ENCODE data around the gene SERPINH1. TPM values are rescaled to one million over a fixed set of nuclear protein-coding genes. Genes with fewer than 3 reads are reported as not detected.

The SERPINH1 gene
- polyA plus RNA-seq, 2 of the 4 experiments (the other 2 are of a cell fraction): 70.7 to 162 TPM

DNA sequence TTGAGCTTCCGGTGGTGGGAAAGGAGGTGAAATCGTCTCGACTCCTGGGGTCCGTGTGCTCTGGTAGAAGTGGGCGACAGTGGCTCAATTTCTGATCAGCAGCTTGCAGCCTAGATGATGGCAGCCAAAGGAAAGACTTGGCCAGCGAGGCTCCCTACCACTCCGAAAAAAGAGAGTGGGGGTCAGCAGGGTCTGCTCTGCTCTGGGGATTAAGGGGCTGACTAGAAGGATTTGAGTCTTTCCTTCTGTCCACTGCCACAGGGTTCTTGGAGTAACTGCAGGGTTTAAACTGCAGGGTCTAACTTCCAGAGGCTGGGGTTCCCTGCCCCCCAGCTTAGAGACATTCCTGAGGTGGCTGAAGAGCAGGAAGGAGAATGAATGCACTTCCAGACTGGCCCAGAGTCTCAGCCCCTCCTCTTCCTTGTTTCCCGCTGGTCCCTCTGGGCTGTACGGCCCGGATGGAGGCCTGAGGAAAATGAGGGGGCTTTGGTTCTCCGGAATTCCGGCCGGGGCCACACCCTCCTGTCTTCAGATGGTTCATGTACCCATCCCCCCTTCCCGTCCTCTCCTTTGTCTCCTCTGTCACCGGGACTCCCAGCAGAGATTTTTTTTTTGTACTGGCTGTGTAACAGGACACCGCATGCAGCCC lies 907 bp downstream of the SERPINH1 start:
- peak overlapping the region; percentile 90 for H3K4me3 ChIP-seq
- WGBS (ENCODE audit: missing lambda C conversion rate): 4% methylated on average over 16 of the region's 16 CpGs
- DNase-seq (ENCODE audit: low read depth in 1 of 2, low spot score in 1 of 2) (peak in 1 of 2 experiments; percentile 40), FAIRE-seq (no peak), ATAC-seq (peak; percentile 5 to 51; a peak in 3 of 6 replicates)
- ChIA-PET POLR2A (interaction anchor here (0.6 to 2.0 kb wide), 8 partner anchors 9 to 41 kb away, joined by 3 to 24 read pairs (median 6); no protein-coding TSS in a partner anchor), CTCF (interaction anchor here (1.7 to 17.9 kb wide), 3 partner anchors 12 to 117 kb away, joined by 5 to 137 read pairs (median 7); no protein-coding TSS in a partner anchor)
- peaks cover 57% of the 10 kb centered on the region for H3K4me1 ChIP-seq
- H3K4me2 ChIP-seq: peak overlapping the region; percentile 96
- TF ChIP-seq, protein P1, sequence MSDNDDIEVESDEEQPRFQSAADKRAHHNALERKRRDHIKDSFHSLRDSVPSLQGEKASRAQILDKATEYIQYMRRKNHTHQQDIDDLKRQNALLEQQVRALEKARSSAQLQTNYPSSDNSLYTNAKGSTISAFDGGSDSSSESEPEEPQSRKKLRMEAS (IDR thresholded peaks at IDR 0.05): peak; percentile 11; the same call in 1 of the 2 replicates
- TF ChIP-seq, protein P2, sequence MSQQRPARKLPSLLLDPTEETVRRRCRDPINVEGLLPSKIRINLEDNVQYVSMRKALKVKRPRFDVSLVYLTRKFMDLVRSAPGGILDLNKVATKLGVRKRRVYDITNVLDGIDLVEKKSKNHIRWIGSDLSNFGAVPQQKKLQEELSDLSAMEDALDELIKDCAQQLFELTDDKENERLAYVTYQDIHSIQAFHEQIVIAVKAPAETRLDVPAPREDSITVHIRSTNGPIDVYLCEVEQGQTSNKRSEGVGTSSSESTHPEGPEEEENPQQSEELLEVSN (IDR thresholded peaks at IDR 0.05; ENCODE audit: borderline replicate concordance, low read depth): peak; percentile 65
- TF ChIP-seq, protein P3, sequence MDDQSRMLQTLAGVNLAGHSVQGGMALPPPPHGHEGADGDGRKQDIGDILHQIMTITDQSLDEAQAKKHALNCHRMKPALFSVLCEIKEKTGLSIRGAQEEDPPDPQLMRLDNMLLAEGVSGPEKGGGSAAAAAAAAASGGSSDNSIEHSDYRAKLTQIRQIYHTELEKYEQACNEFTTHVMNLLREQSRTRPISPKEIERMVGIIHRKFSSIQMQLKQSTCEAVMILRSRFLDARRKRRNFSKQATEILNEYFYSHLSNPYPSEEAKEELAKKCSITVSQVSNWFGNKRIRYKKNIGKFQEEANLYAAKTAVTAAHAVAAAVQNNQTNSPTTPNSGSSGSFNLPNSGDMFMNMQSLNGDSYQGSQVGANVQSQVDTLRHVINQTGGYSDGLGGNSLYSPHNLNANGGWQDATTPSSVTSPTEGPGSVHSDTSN (IDR thresholded peaks at IDR 0.05): no peak
- H3K9me3 ChIP-seq: no peaks in the 10 kb centered on the region
- H3K27ac ChIP-seq: peak overlapping the region; percentile 97

DNA sequence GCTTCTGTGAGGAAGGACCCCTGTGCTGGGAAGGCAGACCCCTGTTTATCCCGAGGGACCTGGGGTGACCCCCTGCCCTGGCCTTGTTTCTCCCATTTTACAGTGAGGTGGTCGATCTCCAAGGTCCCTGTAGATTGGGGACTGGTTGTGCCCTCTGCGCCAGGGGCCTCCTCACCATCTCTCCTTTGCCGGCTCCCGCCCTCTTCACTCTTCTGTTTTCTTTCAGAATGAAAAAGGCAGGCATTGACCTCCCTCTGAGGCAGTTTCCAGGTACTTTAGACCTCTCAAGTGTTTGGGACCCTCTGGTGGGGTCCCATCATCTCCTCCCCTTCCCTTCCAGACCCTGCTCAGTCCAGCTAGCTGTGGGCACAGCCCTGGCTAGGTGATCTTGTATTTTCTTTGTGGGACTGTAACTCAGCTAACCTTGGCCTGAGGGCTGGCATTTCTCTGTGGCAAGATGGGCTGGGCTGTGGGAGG lies 1.5 kb downstream of the SERPINH1 start:
- WGBS (ENCODE audit: missing lambda C conversion rate): 46% methylated on average over 5 of the region's 5 CpGs
- peak overlapping the region; percentile 97 for H3K27ac ChIP-seq
- no peak for FAIRE-seq
- H3K4me3 ChIP-seq: peak overlapping the region; percentile 90
- ChIA-PET POLR2A (interaction anchor here (1.3 to 1.6 kb wide), 3 partner anchors 11 to 40 kb away, joined by 3 to 24 read pairs (median 4); no protein-coding TSS in a partner anchor), CTCF (interaction anchor here (1.4 to 17.9 kb wide), 4 partner anchors 10 to 179 kb away, joined by 3 to 137 read pairs (median 7); no protein-coding TSS in a partner anchor)
- no peak for ATAC-seq
- no peak for DNase-seq (ENCODE audit: low read depth in 1 of 2, low spot score in 1 of 2)
- no peaks in the 10 kb centered on the region for H3K9me3 ChIP-seq
- peaks cover 51% of the 10 kb centered on the region for H3K4me1 ChIP-seq
- TF ChIP-seq NPAS2 (CRISPR knock-in tag; IDR thresholded peaks at IDR 0.05; ENCODE audit: borderline replicate concordance): no peak
- no peak for TF ChIP-seq CEBPB (IDR thresholded peaks at IDR 0.05)
- no peak for TF ChIP-seq RAD21 (conservative IDR thresholded peaks at IDR 0.05 in 1 of 2, IDR thresholded peaks at IDR 0.05 in 1 of 2)
- TF ChIP-seq, protein P4, sequence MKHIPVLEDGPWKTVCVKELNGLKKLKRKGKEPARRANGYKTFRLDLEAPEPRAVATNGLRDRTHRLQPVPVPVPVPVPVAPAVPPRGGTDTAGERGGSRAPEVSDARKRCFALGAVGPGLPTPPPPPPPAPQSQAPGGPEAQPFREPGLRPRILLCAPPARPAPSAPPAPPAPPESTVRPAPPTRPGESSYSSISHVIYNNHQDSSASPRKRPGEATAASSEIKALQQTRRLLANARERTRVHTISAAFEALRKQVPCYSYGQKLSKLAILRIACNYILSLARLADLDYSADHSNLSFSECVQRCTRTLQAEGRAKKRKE (CRISPR knock-in tag; IDR thresholded peaks at IDR 0.05; ENCODE audit: low read depth): no peak
- no peak for TF ChIP-seq EHF (CRISPR knock-in tag; IDR thresholded peaks at IDR 0.05)
- TF ChIP-seq, protein P5, sequence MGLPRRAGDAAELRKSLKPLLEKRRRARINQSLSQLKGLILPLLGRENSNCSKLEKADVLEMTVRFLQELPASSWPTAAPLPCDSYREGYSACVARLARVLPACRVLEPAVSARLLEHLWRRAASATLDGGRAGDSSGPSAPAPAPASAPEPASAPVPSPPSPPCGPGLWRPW (IDR thresholded peaks at IDR 0.05): no peak
- no peak for TF ChIP-seq ZNF302 (CRISPR knock-in tag; IDR thresholded peaks at IDR 0.05)
- TF ChIP-seq, protein P6, sequence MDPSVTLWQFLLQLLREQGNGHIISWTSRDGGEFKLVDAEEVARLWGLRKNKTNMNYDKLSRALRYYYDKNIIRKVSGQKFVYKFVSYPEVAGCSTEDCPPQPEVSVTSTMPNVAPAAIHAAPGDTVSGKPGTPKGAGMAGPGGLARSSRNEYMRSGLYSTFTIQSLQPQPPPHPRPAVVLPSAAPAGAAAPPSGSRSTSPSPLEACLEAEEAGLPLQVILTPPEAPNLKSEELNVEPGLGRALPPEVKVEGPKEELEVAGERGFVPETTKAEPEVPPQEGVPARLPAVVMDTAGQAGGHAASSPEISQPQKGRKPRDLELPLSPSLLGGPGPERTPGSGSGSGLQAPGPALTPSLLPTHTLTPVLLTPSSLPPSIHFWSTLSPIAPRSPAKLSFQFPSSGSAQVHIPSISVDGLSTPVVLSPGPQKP (IDR thresholded peaks at IDR 0.05; ENCODE audit: low read depth, low read length): no peak
- TF ChIP-seq BHLHE40 (IDR thresholded peaks at IDR 0.05; ENCODE audit: low read depth, low read length): no peak
- no peak for TF ChIP-seq TP53 (CRISPR knock-in tag; IDR thresholded peaks at IDR 0.05)
- TF ChIP-seq HOXB13 (CRISPR knock-in tag; IDR thresholded peaks at IDR 0.05; ENCODE audit: low read depth): no peak
- no peak for TF ChIP-seq HDAC2 (IDR thresholded peaks at IDR 0.05)
- H3K4me2 ChIP-seq: peak overlapping the region; percentile 96

DNA sequence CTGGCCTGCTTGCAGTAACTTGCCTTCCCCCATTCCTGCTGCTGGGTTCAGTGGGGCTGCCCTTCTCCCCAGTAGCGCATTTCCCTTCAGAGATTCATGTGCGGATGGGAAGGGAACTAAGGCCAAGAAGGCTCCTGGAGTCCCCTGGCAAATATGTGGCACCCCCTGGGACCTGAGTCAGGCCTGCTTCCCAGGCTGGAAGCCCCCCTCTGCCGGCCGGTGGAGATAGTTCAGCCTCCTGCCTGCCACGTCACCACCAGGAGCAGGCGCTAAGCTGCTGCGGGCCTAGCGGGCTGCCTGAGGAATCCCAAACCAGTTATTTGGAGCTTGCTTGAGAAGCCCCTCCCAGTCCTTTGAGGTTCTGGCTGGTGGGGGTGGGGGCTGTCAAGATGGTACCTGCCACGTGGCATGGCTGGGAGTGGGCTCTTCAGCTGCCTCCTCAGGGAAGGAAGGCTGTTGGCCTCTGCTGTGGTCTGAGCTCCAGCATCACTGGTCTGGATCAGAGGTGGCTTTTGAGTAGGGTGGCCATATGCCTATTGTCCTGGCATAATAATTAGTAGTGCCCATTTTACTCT lies 2.0 kb downstream of the SERPINH1 start:
- Histone ChIP-seq H3K4me1 (peaks cover 46% of the 10 kb centered on the region), H3K9me3 (no peaks in the 10 kb centered on the region), H3K4me2 (peak overlapping the region; percentile 96), H3K27ac (peak overlapping the region; percentile 97), H3K4me3 (peak overlapping the region; percentile 90)
- ATAC-seq (no peak), DNase-seq (ENCODE audit: low read depth in 1 of 2, low spot score in 1 of 2) (no peak), FAIRE-seq (no peak)
- ChIA-PET POLR2A (interaction anchor here (1.6 kb wide), 1 partner anchor 11 kb away, joined by 3 read pairs; no protein-coding TSS in a partner anchor), CTCF (interaction anchor here (0.9 to 17.9 kb wide), 5 partner anchors 10 to 179 kb away, joined by 3 to 137 read pairs (median 5); no protein-coding TSS in a partner anchor)
- WGBS (ENCODE audit: missing lambda C conversion rate): 90% methylated on average over 3 of the region's 9 CpGs
- TF ChIP-seq NPAS2 (CRISPR knock-in tag; IDR thresholded peaks at IDR 0.05; ENCODE audit: borderline replicate concordance) (no peak), SMC3 (IDR thresholded peaks at IDR 0.05) (no peak), KDM1A (IDR thresholded peaks at IDR 0.05; ENCODE audit: low read depth) (no peak), MAFK (IDR thresholded peaks at IDR 0.05; ENCODE audit: partially characterized antibody) (no peak), BHLHE40 (IDR thresholded peaks at IDR 0.05; ENCODE audit: low read depth, low read length) (no peak)
- TF ChIP-seq, protein P7, sequence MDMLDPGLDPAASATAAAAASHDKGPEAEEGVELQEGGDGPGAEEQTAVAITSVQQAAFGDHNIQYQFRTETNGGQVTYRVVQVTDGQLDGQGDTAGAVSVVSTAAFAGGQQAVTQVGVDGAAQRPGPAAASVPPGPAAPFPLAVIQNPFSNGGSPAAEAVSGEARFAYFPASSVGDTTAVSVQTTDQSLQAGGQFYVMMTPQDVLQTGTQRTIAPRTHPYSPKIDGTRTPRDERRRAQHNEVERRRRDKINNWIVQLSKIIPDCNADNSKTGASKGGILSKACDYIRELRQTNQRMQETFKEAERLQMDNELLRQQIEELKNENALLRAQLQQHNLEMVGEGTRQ (IDR thresholded peaks at IDR 0.05): no peak
- TF ChIP-seq, protein P3 (IDR thresholded peaks at IDR 0.05): no peak
